Measurements from ENCODE around the gene RPL13A. TPM values are rescaled to one million over a fixed set of nuclear protein-coding genes. Genes with fewer than 3 reads are reported as not detected.

The RPL13A gene
- total RNA-seq, 1 donor from 2014 or later: 1,829 TPM

- TF ChIP-seq CTCF (IDR thresholded peaks at IDR 0.05): no peak
- Histone ChIP-seq H3K27ac (peak overlapping the region; percentile 91), H3K4me1 (peaks cover 33% of the 10 kb centered on the region), H3K36me3 (no peaks in the 10 kb centered on the region), H3K27me3 (no peaks in the 10 kb centered on the region), H3K4me3 (peak overlapping the region; percentile 84), H3K9me3 (no peaks in the 10 kb centered on the region)
- DNase-seq (peak; percentile 85), ATAC-seq (peak; percentile 70)
- intact Hi-C loops (cut with DNase I): no loop called here
Observed at GRCh38 chr19:49512970-49513745, 25.8 kb downstream of the RPL13A start.

- Histone ChIP-seq H3K9me3 (no peaks in the 10 kb centered on the region), H3K27me3 (no peaks in the 10 kb centered on the region), H3K27ac (peak overlapping the region; percentile 91), H3K4me1 (peaks cover 33% of the 10 kb centered on the region), H3K36me3 (no peaks in the 10 kb centered on the region), H3K4me3 (peak overlapping the region; percentile 84)
- intact Hi-C loops (cut with DNase I): no loop called here
- ATAC-seq: no peak
- no peak for DNase-seq
- no peak for TF ChIP-seq CTCF (IDR thresholded peaks at IDR 0.05)
Observed at GRCh38 chr19:49513746-49514118, 26.3 kb downstream of the RPL13A start.

GRCh38 chr19:49514151-49514550, 26.7 kb downstream of the RPL13A start:
- Histone ChIP-seq H3K27ac (peak overlapping the region; percentile 91), H3K4me3 (peak overlapping the region; percentile 84), H3K27me3 (no peaks in the 10 kb centered on the region), H3K9me3 (no peaks in the 10 kb centered on the region), H3K36me3 (no peaks in the 10 kb centered on the region), H3K4me1 (peaks cover 33% of the 10 kb centered on the region)
- intact Hi-C loops (cut with DNase I): no loop called here
- DNase-seq: peak; percentile 70
- no peak for TF ChIP-seq CTCF (IDR thresholded peaks at IDR 0.05)
- ATAC-seq: no peak

- intact Hi-C loops (cut with DNase I): no loop called here
- Histone ChIP-seq H3K4me1 (peaks cover 33% of the 10 kb centered on the region), H3K27me3 (no peaks in the 10 kb centered on the region), H3K9me3 (no peaks in the 10 kb centered on the region), H3K27ac (no peak overlapping the region), H3K36me3 (peaks cover 6% of the 10 kb centered on the region), H3K4me3 (no peak overlapping the region)
- ATAC-seq: peak; percentile 77
- TF ChIP-seq CTCF (IDR thresholded peaks at IDR 0.05): no peak
- DNase-seq: peak; percentile 79
Observed at GRCh38 chr19:49515767-49516166, 28.4 kb downstream of the RPL13A start.

DNA sequence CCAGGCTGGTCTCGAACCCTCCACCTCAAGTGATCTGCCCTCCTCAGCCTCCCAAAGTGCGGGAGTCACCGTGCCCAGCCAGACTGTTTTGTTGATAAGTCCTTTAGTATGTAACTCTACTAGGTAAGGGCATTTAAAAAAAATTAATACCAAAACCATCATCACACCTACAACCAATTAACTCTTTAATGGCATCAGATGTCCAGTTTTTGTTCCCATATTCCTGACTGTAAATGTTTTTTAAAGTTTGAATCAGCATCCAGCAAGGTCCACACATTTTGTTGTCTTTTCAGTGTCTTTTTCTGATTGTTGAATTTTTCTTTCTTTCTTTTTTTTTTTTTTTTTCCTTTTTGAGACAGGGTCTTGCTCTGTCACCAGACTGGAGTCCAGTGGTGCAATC, 30.6 kb downstream of the RPL13A start:
- Histone ChIP-seq H3K36me3 (peaks cover 12% of the 10 kb centered on the region), H3K27me3 (no peaks in the 10 kb centered on the region), H3K27ac (no peak overlapping the region), H3K4me3 (no peak overlapping the region), H3K9me3 (no peaks in the 10 kb centered on the region), H3K4me1 (peaks cover 18% of the 10 kb centered on the region)
- DNase-seq (no peak), ATAC-seq (no peak)
- TF ChIP-seq CTCF (IDR thresholded peaks at IDR 0.05): no peak
- intact Hi-C loops (cut with DNase I): no loop called here
